Left ventricle myocardium inferior (tissue), 1 donor: Measurements from ENCODE around the gene IL17RE. TPM values are rescaled to one million over a fixed set of nuclear protein-coding genes. Genes with fewer than 3 reads are reported as not detected.
"Not testable (repeated sequence)": the region's sequence is repeated elsewhere in the genome, so short reads cannot be mapped to it uniquely, and the experiment has no call there.

ENCODE experiments used
- DNase-seq: peaks from one replicate; pipeline ENCODE4 v3.0.0-alpha.2; 2020
- H3K27ac ChIP-seq: fragments of 200-600 bp; replicated peaks from 2 replicates; pipeline ENCODE4 v1.8.0; 2021
- H3K27me3 ChIP-seq: fragments of 200-600 bp; 2 replicates; pipeline ENCODE4 v1.8.0; 2021; ENCODE audit warnings: low read depth
- H3K36me3 ChIP-seq: fragments of 200-600 bp; 2 replicates; pipeline ENCODE4 v1.8.0; 2021
- H3K4me1 ChIP-seq: fragments of 200-600 bp; 2 replicates; pipeline ENCODE4 v1.8.0; 2021
- H3K4me3 ChIP-seq: fragments of 200-600 bp; 2 replicates; pipeline ENCODE4 v1.8.0; 2021; ENCODE audit warnings: mild to moderate bottlenecking, moderate library complexity
- H3K9me3 ChIP-seq: fragments of 200-600 bp; replicated peaks from 2 replicates; pipeline ENCODE4 v1.8.0; 2021
- CTCF ChIP-seq: fragments of 200-600 bp; IDR thresholded peaks from 2 replicates; pipeline ENCODE4 v1.8.0; 2021; ENCODE audit warnings: antibody characterized with exemption, mild to moderate bottlenecking, borderline replicate concordance
- intact Hi-C: fragments of 100-400 bp; cut with micrococcal nuclease; formaldehyde crosslinking; loops from one replicate; pipeline ENCODE4 v1.11.0; 2022
- total RNA-seq: library from RNA; stranded (reverse); fragmentation: NEBNext Ultra II Directional; extraction: Animal tissue kit (Norgen Biotek cat#: 25700); gene quantifications from one replicate; pipeline ENCODE4 v1.2.1, GENCODE V29; 2021
- donor health status: DM: no; HTN: yes; CAD: no; lungs with severe emphysema.

The IL17RE gene
- total RNA-seq, 1 donor from 2014 or later: 0.58 TPM

- no peak overlapping the region for H3K4me3 ChIP-seq
- H3K36me3 ChIP-seq: no peaks in the 10 kb centered on the region
- H3K4me1 ChIP-seq: peaks cover 23% of the 10 kb centered on the region
- H3K9me3 ChIP-seq: no peaks in the 10 kb centered on the region
- no peak for DNase-seq
- intact Hi-C loops: no loop called here
- no peaks in the 10 kb centered on the region for H3K27me3 ChIP-seq
- no peak for TF ChIP-seq CTCF
- H3K27ac ChIP-seq: no peak overlapping the region
These were observed 41.0 kb upstream of the IL17RE start for GRCh38 chr3:9861626-9862130.

- peak; percentile 65 for TF ChIP-seq CTCF
- Histone ChIP-seq H3K4me3 (peak overlapping the region; percentile 65), H3K36me3 (no peaks in the 10 kb centered on the region), H3K27me3 (no peaks in the 10 kb centered on the region), H3K27ac (peak overlapping the region; percentile 33), H3K4me1 (peaks cover 23% of the 10 kb centered on the region), H3K9me3 (no peaks in the 10 kb centered on the region)
- peak; percentile 69 for DNase-seq
- intact Hi-C loops: no loop called here
These were observed 40.1 kb upstream of the IL17RE start for GRCh38 chr3:9862391-9863057.

GRCh38 chr3:9863058-9863772, 39.4 kb upstream of the IL17RE start:
- Histone ChIP-seq H3K9me3 (no peaks in the 10 kb centered on the region), H3K36me3 (no peaks in the 10 kb centered on the region), H3K27ac (peak overlapping the region; percentile 33), H3K27me3 (no peaks in the 10 kb centered on the region), H3K4me1 (peaks cover 23% of the 10 kb centered on the region), H3K4me3 (peak overlapping the region; percentile 65)
- DNase-seq: no peak
- intact Hi-C loops: no loop called here
- no peak for TF ChIP-seq CTCF

GRCh38 chr3:9864200-9864927, 38.3 kb upstream of the IL17RE start:
- peak overlapping the region; percentile 14 for H3K4me3 ChIP-seq
- H3K27me3 ChIP-seq: no peaks in the 10 kb centered on the region
- H3K27ac ChIP-seq: peak overlapping the region; percentile 64
- no peak for TF ChIP-seq CTCF
- peak; percentile 39 for DNase-seq
- H3K36me3 ChIP-seq: no peaks in the 10 kb centered on the region
- peaks cover 23% of the 10 kb centered on the region for H3K4me1 ChIP-seq
- intact Hi-C loops: no loop called here
- no peaks in the 10 kb centered on the region for H3K9me3 ChIP-seq

GRCh38 chr3:9865125-9865637, 37.5 kb upstream of the IL17RE start:
- H3K27me3 ChIP-seq, DNase-seq, H3K36me3 ChIP-seq, H3K9me3 ChIP-seq, H3K4me3 ChIP-seq, intact Hi-C loops: not testable (repeated sequence)
- H3K27ac ChIP-seq: peak overlapping the region; percentile 64
- H3K4me1 ChIP-seq: peaks cover 23% of the 10 kb centered on the region
